Measurements from ENCODE around the gene NPHS1.
"Not testable (repeated sequence)": the region's sequence is repeated elsewhere in the genome, so short reads cannot be mapped to it uniquely, and the experiment has no call there.

NPHS1 gene

DNA sequence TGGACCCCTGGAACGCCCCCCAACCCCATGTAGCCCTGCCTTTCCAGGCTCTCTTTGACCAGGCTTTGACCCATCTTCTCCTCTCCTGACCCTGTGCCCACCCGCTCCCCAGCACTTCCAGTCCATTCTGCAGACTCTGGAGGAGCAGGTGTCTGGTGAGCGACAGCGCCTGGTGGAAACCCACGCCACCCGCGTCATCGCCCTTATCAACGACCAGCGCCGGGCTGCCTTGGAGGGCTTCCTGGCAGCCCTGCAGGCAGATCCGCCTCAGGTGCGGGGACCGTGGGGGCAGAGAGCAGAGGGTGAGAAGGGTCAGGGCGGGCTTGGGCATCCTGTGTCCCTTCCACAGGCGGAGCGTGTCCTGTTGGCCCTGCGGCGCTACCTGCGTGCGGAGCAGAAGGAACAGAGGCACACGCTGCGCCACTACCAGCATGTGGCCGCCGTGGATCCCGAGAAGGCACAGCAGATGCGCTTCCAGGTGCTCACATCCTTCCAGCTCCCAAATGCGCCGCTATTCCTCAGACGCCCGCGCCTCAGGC lies 22.2 kb upstream of the NPHS1 start:
- in situ Hi-C loops (cut with MboI; ENCODE audit: low sequenced_read_pairs) = no loop called here

DNA sequence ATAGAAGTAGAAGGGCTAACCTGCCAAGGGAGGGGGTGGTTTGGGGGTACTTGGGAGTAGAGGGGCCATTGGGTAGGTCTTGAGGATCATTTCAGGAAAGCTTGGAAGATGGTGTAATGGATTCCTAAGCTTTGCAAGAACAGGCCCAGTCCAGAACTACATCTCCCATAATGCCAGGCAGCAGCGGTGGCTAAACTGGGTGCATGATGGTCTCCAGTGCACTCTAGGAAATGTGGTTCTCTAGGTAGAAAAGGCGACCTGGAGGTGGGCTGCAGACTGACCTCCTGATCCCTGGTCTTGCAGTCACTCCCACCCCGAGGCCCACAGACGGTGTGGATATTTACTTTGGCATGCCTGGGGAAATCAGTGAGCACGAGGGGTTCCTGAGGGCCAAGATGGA lies 19.9 kb upstream of the NPHS1 start:
- in situ Hi-C loops (cut with MboI; ENCODE audit: low sequenced_read_pairs) = no loop called here

DNA sequence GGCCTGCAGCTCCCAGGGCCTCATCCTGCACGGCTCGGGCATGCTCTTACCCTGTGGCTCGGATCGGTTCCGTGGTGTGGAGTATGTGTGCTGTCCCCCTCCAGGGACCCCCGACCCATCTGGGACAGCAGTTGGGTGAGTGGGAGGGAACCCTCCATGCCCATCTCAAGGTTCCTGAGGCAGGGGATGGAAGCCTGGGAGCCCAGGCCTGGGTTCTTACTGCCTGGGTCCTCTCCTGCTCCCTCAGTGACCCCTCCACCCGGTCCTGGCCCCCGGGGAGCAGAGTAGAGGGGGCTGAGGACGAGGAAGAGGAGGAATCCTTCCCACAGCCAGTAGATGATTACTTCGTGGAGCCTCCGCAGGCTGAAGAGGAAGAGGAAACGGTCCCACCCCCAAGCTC lies 19.3 kb upstream of the NPHS1 start:
- in situ Hi-C loops (cut with MboI; ENCODE audit: low sequenced_read_pairs) = no loop called here

DNA sequence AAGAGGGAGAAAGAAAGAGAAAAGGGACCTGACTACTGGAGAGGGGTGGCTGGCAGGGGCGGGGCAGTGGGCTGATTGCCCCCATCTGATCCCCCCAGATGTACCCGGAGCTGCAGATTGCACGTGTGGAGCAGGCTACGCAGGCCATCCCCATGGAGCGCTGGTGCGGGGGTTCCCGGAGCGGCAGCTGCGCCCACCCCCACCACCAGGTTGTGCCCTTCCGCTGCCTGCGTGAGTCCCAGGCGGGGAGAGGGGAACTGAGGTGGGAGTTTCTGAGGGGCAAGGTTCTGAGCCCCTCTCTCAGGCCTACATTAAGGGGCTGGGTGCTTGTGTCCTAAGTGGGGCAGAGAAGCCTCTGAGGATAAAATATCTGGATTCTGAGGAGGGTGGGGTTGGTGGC lies 18.5 kb upstream of the NPHS1 start:
- in situ Hi-C loops (cut with MboI; ENCODE audit: low sequenced_read_pairs) = no loop called here

DNA sequence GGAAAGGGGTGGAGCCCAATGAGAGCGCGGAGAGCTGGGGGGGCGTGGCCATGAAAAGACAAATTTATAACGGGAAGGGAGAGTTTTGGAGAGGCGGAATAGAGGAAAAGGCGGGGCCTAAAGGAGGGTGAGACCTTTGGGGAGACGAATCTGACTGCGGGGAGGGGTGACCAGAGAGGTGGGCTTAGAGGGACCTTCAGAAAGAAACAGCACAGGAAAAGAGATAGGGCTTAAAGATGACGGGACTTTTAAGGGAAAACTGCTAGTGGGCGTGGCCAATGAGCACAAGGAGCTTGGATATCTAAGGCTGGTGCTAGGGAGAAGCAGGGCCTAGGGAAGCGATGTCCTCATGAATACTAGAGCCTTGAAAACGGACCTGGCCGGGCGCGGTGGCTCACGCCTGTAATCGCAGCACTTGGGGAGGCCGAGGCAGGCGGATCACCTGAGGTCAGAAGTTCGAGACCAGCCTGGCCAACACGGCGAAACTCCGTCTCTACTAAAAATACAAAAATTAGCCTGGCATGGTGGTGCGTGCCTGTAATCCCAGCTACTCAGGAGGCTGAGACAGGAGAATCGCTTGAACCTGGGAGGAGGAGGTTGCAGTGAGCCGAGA lies 17.9 kb upstream of the NPHS1 start:
- in situ Hi-C loops (cut with MboI; ENCODE audit: low sequenced_read_pairs) = not testable (repeated sequence)

DNA sequence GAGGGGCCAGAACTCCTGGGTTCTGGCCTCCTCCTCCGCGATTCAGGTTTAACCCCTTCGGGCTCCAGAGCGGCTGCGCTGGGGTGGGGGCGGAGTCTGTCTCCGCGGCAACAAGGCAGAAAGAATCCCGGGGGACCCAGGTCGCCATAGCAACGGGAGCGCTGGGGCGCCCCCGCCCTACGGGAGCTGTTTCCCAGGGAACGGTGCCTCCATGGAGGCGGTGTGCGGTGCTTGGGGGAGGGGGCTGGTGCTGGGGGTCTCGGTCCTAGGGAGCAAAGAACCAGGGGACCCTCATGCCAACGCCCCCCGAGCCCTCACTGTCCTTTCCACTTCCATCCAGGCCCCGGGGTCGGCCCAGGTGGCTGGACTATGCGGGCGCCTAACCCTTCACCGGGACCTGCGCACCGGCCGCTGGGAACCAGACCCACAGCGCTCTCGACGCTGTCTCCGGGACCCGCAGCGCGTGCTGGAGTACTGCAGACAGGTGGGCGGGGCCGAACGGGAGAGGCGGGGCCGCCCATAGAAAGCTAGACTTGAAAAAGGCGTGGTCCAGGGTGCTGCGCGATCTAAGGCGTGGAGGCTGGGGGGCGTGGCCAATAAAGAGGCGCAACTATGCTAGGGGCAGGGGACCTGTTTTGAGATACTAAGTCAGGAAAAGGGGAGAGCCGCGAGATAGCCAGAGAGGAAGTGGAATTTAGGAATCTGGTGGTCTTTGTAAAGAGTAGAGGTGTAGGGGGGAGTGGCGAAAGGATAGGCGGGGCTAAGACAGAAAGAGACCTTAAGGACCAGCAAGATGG lies 17.2 kb upstream of the NPHS1 start:
- in situ Hi-C loops (cut with MboI; ENCODE audit: low sequenced_read_pairs) = no loop called here

DNA sequence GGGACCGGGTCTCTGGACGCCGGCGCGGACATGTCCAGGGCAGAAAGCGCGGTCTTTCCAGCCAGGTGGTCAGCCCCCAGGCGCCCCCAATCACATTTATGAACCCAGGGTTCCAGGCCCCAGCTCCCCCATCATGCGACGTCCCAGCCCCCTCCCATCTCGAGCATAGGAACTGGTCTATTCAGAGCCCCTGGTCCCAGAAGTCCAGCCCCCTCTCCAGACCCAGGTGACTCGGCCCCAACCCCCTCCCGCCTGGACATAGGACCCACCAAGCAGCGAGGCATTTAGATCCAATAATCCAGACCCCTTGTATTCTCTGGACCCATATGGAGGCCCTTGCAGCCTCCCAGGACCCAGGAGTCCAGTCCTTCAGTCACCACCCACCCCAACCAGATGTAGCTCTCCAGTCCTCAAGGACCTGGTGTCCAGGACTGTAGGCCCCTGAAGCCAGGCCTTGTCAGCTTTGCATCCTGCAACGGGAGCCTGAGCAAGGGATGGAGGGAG lies 16.6 kb upstream of the NPHS1 start:
- in situ Hi-C loops (cut with MboI; ENCODE audit: low sequenced_read_pairs) = no loop called here

DNA sequence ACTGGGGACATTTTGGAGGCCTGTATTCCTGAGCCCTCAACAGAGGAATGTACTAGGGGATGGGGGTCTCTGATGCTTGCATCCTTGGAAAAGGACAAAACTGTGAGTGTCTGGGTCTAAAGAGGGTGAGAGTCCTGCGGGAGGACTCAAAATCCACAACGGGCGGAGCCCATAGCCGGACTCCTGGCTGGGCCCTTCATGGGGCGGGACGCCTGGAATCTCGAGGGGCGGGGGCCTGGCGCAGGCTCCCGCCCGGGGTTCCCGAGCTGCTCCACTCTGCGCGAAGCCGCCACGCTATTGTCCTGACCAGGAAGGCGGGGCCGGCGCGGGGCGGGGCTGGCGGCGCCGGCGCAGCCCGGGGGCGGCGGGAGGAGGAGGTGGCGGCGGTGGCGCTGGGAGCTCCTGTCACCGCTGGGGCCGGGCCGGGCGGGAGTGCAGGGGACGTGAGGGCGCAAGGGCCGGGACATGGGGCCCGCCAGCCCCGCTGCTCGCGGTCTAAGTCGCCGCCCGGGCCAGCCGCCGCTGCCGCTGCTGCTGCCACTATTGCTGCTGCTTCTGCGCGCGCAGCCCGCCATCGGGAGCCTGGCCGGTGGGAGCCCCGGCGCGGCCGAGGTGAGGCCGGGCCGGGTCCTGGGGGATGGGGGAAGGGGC lies 16.0 kb upstream of the NPHS1 start, which contains the start of gene APLP1:
Gene APLP1 (plus strand): TSS at position 403 of the 651 bp plus-strand sequence. CDS start 63 bp downstream, at position 466.
- in situ Hi-C loops (cut with MboI; ENCODE audit: low sequenced_read_pairs) = no loop called here

DNA sequence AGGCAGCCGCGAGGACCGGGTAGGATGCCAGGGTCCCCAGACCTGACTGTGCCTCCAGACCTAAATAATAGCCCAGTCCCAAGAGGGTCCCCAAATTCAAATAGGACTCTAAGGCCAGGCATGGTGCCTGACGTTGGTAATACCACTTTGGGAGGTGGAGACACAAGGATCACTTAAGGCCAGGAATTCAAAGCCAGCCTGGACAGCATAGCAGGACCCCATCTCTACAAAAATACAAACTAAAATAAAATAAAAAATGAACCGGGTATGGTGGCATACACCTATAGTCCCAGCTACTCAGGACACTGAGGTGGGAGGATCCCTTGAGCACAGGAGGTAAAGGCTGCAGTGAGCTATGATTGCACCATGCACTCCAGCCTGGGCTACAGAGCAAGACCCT lies 10.7 kb upstream of the NPHS1 start:
- in situ Hi-C loops (cut with MboI; ENCODE audit: low sequenced_read_pairs) = no loop called here

DNA sequence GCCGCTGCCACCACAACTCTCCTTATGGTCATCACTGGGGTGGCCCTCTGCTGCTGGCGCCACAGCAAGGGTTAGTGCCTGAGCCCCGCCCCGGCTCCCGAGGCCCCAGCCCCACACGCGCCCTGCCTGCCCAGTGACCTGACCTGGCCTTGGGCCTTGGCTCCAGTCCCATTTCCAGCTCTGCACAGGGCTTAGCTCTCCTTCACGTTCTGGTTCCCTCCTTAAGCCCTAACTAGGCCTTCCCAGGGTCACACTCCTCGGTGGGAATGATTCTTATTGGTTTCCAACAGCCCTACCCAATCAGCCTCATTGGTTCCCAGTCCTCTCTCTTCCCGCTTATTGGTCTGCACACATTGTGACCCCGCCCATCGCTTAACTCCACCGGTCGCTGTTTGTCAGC lies 10.2 kb upstream of the NPHS1 start:
- in situ Hi-C loops (cut with MboI; ENCODE audit: low sequenced_read_pairs) = no loop called here

DNA sequence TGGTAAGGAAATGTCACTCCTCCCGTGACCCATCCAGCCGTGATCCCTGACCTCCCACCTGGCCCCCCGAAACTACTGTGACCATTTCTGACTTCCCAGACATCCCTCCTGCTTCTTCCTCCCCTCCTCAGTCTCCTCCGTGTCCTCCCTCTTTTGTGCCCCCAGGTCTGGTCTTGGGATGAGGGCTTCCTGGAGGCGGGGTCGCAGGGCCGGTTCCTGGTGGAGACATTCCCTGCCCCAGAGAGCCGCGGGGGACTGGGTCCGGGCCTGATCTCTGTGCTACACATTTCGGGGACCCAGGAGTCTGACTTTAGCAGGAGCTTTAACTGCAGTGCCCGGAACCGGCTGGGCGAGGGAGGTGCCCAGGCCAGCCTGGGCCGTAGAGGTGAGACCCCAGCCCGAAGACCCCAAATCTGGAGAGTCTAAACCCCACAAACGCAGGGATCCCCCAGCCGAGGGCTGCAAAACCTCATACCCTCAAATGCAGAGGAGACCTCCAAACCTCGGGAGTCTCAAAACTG lies 9.4 kb upstream of the NPHS1 start:
- in situ Hi-C loops (cut with MboI; ENCODE audit: low sequenced_read_pairs) = no loop called here

DNA sequence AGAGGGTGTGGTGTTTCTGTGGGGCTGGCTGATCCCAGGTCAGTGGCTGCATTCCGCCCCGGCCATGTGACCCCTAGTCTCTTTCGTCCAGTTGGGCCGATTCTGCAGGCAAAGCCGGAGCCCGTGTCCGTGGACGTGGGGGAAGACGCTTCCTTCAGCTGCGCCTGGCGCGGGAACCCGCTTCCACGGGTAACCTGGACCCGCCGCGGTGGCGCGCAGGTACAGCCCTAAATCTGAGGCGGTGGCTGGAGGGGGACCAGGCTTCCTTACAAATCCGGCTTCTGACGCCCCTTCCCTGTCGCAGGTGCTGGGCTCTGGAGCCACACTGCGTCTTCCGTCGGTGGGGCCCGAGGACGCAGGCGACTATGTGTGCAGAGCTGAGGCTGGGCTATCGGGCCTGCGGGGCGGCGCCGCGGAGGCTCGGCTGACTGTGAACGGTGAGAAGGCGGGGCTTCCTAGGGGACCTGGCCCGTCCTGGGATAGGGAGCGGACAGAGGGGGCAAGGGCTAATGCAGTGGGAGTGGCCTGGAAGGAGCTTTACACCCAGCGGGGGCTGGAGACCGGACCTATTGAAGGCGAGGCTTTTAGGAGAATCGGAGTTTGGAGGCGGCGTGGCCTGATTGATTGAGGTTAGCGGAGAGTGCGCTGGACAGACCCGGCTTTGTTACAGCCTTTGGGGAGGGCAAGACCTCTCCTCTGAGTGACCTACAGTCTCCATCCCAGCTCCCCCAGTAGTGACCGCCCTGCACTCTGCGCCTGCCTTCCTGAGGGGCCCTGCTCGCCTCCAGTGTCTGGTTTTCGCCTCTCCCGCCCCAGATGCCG lies 8.7 kb upstream of the NPHS1 start:
- in situ Hi-C loops (cut with MboI; ENCODE audit: low sequenced_read_pairs) = no loop called here

DNA sequence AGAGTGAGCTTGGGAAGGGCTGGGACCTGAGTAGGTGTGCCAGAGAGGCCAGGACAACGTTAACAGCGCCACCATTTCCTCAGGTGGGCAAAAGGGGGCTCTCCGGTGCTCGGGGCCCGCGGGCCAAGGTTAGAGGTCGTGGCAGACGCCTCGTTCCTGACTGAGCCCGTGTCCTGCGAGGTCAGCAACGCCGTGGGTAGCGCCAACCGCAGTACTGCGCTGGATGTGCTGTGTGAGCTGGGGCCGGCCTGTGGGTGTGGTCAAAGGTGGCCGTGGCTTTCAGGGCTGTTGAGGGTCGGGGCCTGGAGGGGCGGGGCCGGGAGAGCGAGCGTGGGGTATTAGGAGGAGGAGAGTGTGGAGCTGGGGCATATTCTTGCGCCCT lies 8.1 kb upstream of the NPHS1 start:
- in situ Hi-C loops (cut with MboI; ENCODE audit: low sequenced_read_pairs) = no loop called here

DNA sequence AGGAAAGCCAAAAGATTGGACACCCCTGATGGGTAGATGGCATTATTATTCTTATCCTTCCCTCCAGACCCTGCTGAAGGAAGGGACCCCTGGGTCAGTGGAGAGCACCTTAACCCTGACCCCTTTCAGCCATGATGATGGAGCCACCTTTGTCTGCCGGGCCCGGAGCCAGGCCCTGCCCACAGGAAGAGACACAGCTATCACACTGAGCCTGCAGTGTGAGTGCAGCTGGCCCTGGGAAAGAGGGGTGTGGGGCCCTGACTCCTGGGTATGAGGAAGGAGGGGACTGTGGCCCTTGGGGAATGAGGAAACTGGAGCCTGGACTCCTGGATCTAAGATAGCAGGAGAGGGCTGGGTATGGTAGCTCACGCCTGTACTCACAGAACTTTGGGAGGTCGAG lies 7.1 kb upstream of the NPHS1 start:
- in situ Hi-C loops (cut with MboI; ENCODE audit: low sequenced_read_pairs) = no loop called here

DNA sequence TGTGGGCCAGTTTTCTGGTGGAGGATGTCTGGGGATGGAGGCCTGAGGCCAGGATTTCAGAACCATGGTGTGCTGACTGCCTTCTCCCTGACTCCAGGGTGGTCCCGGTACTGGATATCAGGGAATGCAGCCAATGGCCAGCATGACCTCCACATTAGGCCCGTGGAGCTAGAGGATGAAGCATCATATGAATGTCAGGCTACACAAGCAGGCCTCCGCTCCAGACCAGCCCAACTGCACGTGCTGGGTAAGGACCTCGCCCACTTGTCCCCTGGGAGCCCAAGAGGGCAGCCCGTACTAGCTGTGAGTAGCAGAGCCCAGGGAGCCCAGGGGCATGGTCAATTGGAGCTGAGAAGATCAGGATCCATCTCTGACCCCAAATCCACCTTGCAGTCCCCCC lies 6.0 kb upstream of the NPHS1 start:
- in situ Hi-C loops (cut with MboI; ENCODE audit: low sequenced_read_pairs) = no loop called here

DNA sequence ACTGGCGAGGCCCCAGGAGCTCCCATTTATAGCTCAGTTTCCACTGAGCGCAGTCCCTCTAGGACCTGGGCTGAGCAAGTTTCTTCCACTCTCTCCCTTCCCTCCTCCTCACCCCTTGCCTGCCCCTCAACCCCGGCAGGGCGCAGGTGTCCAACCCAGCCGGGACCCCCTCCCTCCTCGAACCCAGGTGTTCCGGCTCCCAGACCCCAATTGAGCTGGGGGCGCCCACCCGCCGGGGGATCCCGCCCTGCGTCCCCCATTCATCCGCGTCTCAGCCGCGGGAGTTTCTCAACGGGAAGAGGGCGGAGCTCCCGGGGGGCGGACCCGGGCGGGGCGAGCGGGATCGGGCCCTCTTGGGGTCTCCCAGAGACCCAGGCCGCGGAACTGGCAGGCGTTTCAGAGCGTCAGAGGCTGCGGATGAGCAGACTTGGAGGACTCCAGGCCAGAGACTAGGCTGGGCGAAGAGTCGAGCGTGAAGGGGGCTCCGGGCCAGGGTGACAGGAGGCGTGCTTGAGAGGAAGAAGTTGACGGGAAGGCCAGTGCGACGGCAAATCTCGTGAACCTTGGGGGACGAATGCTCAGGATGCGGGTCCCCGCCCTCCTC lies 4.3 kb upstream of the NPHS1 start, which contains the start of gene KIRREL2:
Gene KIRREL2 (plus strand): TSS at position 366 of the 604 bp plus-strand sequence. CDS start 209 bp downstream, at position 575.
- in situ Hi-C loops (cut with MboI; ENCODE audit: low sequenced_read_pairs) = no loop called here

DNA sequence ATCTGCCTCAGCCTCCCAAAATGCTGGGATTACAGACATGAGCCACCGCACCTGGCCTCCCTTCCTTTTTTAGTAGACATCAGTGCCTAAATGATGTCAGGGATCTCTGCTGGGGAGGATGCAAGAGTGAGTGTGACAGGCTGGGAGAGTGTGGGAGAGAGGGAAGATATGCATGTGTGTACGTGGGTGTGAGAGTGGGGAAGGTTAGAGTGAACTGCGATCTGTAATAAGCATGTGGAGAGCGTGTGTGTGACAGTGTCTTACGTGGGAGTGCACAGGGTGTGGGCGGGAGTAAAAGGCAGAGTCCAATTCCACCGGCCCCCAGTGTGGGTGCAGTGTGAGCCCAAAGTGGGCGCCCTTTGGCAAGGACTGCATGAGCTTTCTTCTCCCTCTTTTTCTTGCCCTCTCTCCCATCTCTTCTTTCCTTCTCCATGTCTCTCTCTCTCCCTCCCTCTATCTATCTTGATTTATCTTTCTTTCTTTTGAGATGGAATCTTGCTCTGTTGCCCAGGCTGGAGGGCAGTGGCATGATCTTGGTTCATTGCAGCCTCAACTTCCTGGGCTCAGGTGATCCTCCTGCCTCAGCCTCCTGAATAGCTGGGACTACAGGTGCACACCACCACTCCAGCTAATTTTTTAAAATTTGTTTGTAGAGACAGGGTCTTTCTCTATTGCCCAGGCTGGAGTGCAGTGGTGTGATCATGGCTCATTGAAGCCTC lies 893 bp upstream of the NPHS1 start:
- in situ Hi-C loops (cut with MboI; ENCODE audit: low sequenced_read_pairs) = no loop called here

DNA sequence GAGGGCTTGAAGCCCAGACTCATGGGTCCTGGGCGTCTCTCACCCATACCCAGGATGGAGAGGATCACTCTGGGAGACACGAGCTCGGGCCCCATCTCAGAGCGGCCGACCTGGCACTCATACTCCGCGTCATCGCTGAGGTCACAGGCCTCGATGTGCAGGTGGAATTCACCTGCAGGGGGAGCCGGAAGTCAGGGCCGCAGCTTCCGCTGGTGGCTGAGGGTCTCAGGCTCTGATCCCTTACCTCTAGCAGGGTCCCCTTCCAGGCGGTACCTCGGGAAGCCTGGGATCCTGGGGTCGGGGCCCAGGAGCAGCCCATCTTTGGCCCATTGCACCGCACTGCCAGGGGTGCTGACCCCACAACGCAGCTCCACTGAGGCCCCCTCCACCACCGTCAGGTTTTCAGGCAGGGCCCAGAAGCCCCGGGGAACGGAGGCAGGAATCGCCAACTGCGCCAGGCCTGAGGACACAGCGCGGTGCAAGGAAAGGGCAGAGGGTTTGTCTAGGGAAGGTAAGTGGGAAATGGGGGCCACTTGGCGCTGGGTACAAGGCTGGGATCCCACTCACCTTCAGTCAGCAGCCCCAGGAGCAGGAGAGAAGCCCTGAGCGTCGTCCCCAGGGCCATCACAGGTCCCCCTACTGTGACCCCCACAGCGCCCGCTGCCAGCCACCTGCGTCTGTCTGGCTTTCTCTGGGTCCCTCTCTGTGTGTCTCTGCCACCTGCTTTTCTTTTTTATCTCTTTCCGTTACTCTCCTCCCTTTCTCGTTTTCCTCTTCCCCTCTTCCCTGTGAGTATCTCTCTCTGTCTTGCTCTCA lies 883 bp downstream of the NPHS1 start:
- in situ Hi-C loops (cut with MboI; ENCODE audit: low sequenced_read_pairs) = no loop called here
